HepG2 (cell line): ENCODE data around the gene TRAPPC12. TPM values are rescaled to one million over a fixed set of nuclear protein-coding genes. Genes with fewer than 3 reads are reported as not detected.

Experiments used
- HNF1A ChIP-seq, 2 experiments: sonication (generic) in 1 of 2; formaldehyde crosslinking in 1 of 2; IDR thresholded peaks; 2 replicates each; pipeline versions ENCODE4 v1.4.0 to v1.6.1; 2016 to 2020; ENCODE audit warnings: borderline replicate concordance in 1 of 2, low read depth in 1 of 2, mild to moderate bottlenecking in 1 of 2, missing genetic modification reagents in 1 of 2
- ZNF331 ChIP-seq: sonication (generic); formaldehyde crosslinking; IDR thresholded peaks from 2 replicates; pipeline ENCODE4 v1.4.0; 2020; ENCODE audit warnings: missing genetic modification reagents
- ZNF562 ChIP-seq: sonication (generic); formaldehyde crosslinking; IDR thresholded peaks from 2 replicates; pipeline ENCODE4 v1.8.0; 2022; ENCODE audit warnings: missing genetic modification reagents, borderline replicate concordance
- ZNF607 ChIP-seq: sonication (generic); formaldehyde crosslinking; IDR thresholded peaks from 2 replicates; pipeline ENCODE4 v1.5.1; 2020; ENCODE audit warnings: missing genetic modification reagents, mild to moderate bottlenecking, borderline replicate concordance
- polyA plus RNA-seq, 8 experiments: library from polyadenylated mRNA; depleted of rRNA in 3 of 8; stranded (reverse) in 7 of 8; unstranded in 1 of 8; fragments of >200 nt; fragmentation: Illumina TruSeq in 4 of 8; extraction: Trizol in 4 of 8; gene quantifications; 2 replicates each; pipeline versions ENCODE4 v1.2.1 to v1.2.3, GENCODE V29; 2011 to 2016; ENCODE audit warnings: low read depth in 4 of 8, missing spikeins in 1 of 8, mixed read lengths in 1 of 8; ENCODE audit not compliant: insufficient read depth in 1 of 8
- total RNA-seq, 5 experiments: library from RNA; depleted of rRNA; stranded (reverse); fragments of >200 nt; fragmentation: Illumina TruSeq; extraction: Trizol; gene quantifications; 2 replicates each; pipeline ENCODE4 v1.2.3, GENCODE V29; 2016; ENCODE audit warnings: low read depth in 1 of 5
- TF ChIP-seq, protein P1 (sequence below): IDR thresholded peaks from 2 replicates; pipeline ENCODE4 v1.6.1; 2012; ENCODE audit warnings: low read length, improper control_type of control experiment
- TF ChIP-seq, protein P2 (sequence below): sonication (generic); formaldehyde crosslinking; conservative IDR thresholded peaks from 2 replicates; pipeline ENCODE4 v1.4.0; 2020; ENCODE audit warnings: mild to moderate bottlenecking, missing genetic modification reagents, moderate library complexity
- TF ChIP-seq, protein P3 (sequence below): sonication (generic); formaldehyde crosslinking; IDR thresholded peaks from 2 replicates; pipeline ENCODE4 v1.4.0; 2020; ENCODE audit warnings: mild to moderate bottlenecking, missing genetic modification reagents

TRAPPC12 gene
- total and polyA plus RNA-seq, 2 of the 13 experiments (the other 11 are each of a cell fraction or from before 2014, with no cell fraction given), result 46.4 to 97.7 TPM

DNA sequence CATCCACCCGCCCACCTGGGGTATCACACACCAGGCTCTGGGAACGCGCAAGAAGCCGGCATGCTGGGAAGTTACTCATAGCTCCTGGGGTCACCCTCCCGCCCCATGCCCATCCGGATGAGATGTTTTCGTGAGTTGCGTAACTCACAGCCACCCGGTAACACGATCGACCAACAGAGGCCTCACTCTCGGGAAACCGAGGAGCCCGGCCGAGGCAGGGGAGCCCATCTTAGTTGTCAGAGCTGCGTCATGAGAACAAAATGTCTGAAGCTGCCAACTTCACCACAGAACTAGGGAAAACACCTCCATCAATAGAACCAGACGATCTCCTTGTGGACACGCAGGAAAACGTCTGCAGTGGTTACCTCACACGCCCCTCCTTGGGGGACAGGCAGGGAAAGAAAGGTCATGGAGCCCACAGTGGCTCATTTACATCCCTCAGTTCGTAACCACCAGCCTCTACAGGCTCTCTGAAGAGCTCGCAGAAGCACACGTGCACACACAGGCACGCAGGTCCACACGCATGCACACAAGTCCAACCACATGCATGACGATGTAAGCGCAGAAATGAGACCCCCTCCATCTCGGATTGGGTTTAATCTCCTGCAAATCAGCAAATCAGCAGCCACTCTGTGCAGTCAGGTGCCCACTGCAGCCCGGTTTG, 113.6 kb downstream of the TRAPPC12 start (continued):
- TF ChIP-seq, protein P1, sequence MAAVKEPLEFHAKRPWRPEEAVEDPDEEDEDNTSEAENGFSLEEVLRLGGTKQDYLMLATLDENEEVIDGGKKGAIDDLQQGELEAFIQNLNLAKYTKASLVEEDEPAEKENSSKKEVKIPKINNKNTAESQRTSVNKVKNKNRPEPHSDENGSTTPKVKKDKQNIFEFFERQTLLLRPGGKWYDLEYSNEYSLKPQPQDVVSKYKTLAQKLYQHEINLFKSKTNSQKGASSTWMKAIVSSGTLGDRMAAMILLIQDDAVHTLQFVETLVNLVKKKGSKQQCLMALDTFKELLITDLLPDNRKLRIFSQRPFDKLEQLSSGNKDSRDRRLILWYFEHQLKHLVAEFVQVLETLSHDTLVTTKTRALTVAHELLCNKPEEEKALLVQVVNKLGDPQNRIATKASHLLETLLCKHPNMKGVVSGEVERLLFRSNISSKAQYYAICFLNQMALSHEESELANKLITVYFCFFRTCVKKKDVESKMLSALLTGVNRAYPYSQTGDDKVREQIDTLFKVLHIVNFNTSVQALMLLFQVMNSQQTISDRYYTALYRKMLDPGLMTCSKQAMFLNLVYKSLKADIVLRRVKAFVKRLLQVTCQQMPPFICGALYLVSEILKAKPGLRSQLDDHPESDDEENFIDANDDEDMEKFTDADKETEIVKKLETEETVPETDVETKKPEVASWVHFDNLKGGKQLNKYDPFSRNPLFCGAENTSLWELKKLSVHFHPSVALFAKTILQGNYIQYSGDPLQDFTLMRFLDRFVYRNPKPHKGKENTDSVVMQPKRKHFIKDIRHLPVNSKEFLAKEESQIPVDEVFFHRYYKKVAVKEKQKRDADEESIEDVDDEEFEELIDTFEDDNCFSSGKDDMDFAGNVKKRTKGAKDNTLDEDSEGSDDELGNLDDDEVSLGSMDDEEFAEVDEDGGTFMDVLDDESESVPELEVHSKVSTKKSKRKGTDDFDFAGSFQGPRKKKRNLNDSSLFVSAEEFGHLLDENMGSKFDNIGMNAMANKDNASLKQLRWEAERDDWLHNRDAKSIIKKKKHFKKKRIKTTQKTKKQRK, result no peak
- TF ChIP-seq ZNF331 (CRISPR knock-in tag) (peak; percentile 28; the same call in 1 of the 2 replicates), ZNF607 (0 out of 2 replicates have a peak, but pooled peaks have one; percentile 63), ZNF562 (CRISPR knock-in tag) (no peak), HNF1A (IDR thresholded peaks at IDR 0.05; ENCODE audit: low read depth) (no peak), HNF1A (CRISPR knock-in tag; IDR thresholded peaks at IDR 0.05; ENCODE audit: borderline replicate concordance) (no peak)
- TF ChIP-seq, protein P2, sequence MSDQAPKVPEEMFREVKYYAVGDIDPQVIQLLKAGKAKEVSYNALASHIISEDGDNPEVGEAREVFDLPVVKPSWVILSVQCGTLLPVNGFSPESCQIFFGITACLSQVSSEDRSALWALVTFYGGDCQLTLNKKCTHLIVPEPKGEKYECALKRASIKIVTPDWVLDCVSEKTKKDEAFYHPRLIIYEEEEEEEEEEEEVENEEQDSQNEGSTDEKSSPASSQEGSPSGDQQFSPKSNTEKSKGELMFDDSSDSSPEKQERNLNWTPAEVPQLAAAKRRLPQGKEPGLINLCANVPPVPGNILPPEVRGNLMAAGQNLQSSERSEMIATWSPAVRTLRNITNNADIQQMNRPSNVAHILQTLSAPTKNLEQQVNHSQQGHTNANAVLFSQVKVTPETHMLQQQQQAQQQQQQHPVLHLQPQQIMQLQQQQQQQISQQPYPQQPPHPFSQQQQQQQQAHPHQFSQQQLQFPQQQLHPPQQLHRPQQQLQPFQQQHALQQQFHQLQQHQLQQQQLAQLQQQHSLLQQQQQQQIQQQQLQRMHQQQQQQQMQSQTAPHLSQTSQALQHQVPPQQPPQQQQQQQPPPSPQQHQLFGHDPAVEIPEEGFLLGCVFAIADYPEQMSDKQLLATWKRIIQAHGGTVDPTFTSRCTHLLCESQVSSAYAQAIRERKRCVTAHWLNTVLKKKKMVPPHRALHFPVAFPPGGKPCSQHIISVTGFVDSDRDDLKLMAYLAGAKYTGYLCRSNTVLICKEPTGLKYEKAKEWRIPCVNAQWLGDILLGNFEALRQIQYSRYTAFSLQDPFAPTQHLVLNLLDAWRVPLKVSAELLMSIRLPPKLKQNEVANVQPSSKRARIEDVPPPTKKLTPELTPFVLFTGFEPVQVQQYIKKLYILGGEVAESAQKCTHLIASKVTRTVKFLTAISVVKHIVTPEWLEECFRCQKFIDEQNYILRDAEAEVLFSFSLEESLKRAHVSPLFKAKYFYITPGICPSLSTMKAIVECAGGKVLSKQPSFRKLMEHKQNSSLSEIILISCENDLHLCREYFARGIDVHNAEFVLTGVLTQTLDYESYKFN (CRISPR knock-in tag), result peak; percentile 77
- TF ChIP-seq, protein P3, sequence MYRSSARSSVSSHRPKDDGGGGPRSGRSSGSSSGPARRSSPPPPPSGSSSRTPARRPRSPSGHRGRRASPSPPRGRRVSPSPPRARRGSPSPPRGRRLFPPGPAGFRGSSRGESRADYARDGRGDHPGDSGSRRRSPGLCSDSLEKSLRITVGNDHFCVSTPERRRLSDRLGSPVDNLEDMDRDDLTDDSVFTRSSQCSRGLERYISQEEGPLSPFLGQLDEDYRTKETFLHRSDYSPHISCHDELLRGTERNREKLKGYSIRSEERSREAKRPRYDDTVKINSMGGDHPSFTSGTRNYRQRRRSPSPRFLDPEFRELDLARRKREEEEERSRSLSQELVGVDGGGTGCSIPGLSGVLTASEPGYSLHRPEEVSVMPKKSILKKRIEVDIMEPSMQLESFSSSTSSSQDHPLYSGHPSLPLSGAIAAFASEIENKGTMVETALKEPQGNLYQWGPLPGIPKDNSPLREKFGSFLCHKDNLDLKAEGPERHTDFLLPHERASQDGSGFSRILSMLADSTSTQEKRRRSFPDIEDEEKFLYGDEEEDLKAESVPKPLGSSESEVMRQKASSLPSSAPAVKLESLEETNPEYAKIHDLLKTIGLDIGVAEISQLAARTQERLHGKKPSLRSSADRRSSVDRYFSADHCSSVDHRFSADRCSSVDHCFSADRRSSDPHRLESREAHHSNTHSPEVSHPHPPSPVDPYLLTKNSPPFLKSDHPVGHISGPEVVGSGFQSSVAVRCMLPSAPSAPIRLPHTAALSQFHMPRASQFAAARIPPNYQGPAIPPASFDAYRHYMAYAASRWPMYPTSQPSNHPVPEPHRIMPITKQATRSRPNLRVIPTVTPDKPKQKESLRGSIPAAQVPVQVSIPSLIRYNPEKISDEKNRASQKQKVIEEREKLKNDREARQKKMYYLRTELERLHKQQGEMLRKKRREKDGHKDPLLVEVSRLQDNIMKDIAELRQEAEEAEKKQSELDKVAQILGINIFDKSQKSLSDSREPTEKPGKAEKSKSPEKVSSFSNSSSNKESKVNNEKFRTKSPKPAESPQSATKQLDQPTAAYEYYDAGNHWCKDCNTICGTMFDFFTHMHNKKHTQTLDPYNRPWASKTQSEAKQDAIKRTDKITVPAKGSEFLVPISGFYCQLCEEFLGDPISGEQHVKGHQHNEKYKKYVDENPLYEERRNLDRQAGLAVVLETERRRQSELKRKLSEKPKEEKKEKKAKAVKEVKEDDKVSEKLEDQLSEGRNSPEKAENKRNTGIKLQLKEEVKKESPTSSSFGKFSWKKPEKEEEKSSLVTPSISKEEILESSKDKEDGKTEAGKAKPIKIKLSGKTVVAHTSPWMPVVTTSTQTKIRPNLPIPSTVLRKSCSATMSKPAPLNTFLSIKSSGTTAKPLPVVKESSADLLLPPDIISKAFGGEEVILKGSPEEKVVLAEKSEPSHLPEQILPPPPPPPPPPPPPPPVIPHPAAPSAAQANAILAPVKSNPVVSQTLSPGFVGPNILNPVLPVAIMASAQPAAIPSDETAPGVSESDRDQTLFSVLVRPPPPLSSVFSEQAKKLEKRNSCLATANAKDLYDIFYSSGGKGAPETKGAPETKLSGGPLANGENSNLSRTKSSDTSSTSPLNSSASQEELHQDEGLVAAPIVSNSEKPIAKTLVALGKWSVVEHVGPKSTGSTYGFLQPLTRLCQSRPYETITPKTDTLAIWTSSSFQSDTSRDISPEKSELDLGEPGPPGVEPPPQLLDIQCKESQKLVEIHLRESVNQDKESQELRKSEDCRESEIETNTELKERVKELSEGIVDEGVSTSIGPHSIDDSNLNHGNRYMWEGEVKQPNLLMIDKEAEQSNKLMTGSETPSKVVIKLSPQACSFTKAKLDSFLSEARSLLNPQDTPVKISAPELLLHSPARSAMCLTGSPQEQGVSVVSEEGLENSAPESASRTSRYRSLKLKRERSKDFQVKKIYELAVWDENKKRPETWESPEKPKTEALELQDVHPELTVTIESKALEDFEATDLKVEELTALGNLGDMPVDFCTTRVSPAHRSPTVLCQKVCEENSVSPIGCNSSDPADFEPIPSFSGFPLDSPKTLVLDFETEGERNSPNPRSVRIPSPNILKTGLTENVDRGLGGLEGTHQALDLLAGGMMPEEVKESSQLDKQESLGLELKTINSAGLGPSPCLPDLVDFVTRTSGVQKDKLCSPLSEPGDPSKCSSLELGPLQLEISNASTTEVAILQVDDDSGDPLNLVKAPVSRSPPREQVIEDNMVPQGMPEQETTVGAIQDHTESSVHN (CRISPR knock-in tag), result 0 out of 2 replicates have a peak, but pooled peaks have one; percentile 35
